GM23338 (cell line): ENCODE measurements around the gene ATP9A. TPM values are rescaled to one million over a fixed set of nuclear protein-coding genes. Genes with fewer than 3 reads are reported as not detected.

Experiments
- ATAC-seq: fragments of 200-7000 bp; cut with Tn5 transposase; 3 replicates; pipeline ENCODE4 v1.9.1; 2020
- DNase-seq: peaks from one replicate; pipeline ENCODE4 v3.0.0-alpha.2; 2015; ENCODE audit warnings: low spot score
- H2AFZ ChIP-seq: fragments of 200-600 bp; sonication (generic); 2 replicates; pipeline ENCODE4 v1.8.0; 2016; ENCODE audit warnings: antibody characterized with exemption, mild to moderate bottlenecking, moderate library complexity
- H3F3A ChIP-seq: fragments of 200-600 bp; sonication (generic); replicated peaks from 2 replicates; pipeline ENCODE4 v1.8.0; 2017; ENCODE audit warnings: antibody characterized with exemption, mixed run types, low read depth
- H3K27ac ChIP-seq: fragments of 200-600 bp; sonication (generic); 2 replicates; pipeline ENCODE4 v1.6.1; 2016; ENCODE audit warnings: low read depth
- H3K27me3 ChIP-seq: fragments of 200-600 bp; sonication (generic); 2 replicates; pipeline ENCODE4 v1.8.0; 2016; ENCODE audit warnings: mild to moderate bottlenecking, mixed run types, moderate library complexity; ENCODE audit not compliant: insufficient read depth
- H3K36me3 ChIP-seq: fragments of 200-600 bp; sonication (generic); 2 replicates; pipeline ENCODE4 v1.8.0; 2016; ENCODE audit warnings: mild to moderate bottlenecking; ENCODE audit not compliant: insufficient read depth
- H3K4me1 ChIP-seq: fragments of 200-600 bp; sonication (generic); 2 replicates; pipeline ENCODE4 v1.8.0; 2016; ENCODE audit warnings: mild to moderate bottlenecking, moderate library complexity; ENCODE audit not compliant: insufficient read depth
- H3K4me2 ChIP-seq: fragments of 200-600 bp; sonication (generic); 2 replicates; pipeline ENCODE4 v1.7.1; 2017; ENCODE audit warnings: mixed run types
- H3K4me3 ChIP-seq: fragments of 200-600 bp; sonication (generic); 2 replicates; pipeline ENCODE4 v1.6.1; 2016; ENCODE audit warnings: mixed run types
- H3K79me2 ChIP-seq: fragments of 200-600 bp; sonication (generic); replicated peaks from 2 replicates; pipeline ENCODE4 v1.8.0; 2017; ENCODE audit warnings: mild to moderate bottlenecking; ENCODE audit not compliant: insufficient read depth
- H3K9me2 ChIP-seq: fragments of 200-600 bp; sonication (generic); 2 replicates; pipeline ENCODE4 v1.8.0; 2017; ENCODE audit not compliant: insufficient read depth
- H4K20me1 ChIP-seq: fragments of 200-600 bp; sonication (generic); replicated peaks from 2 replicates; pipeline ENCODE4 v1.8.0; 2017; ENCODE audit warnings: mild to moderate bottlenecking; ENCODE audit not compliant: insufficient read depth
- H3K27ac Mint-ChIP-seq: 2 replicates; pipeline ENCODE4 v1.8.0; 2020; ENCODE audit warnings: inconsistent platforms, mild to moderate bottlenecking, moderate library complexity, mixed read lengths
- H3K27me3 Mint-ChIP-seq: 3 replicates; pipeline ENCODE4 v1.8.0; 2022; ENCODE audit warnings: low read depth, mild to moderate bottlenecking, moderate library complexity, mixed read lengths, inconsistent platforms; ENCODE audit not compliant: insufficient read depth, poor library complexity
- H3K36me3 Mint-ChIP-seq: 3 replicates; pipeline ENCODE4 v1.8.0; 2021; ENCODE audit warnings: low read depth, mild to moderate bottlenecking, inconsistent platforms, moderate library complexity, mixed read lengths
- H3K4me1 Mint-ChIP-seq: 3 replicates; pipeline ENCODE4 v1.8.0; 2020; ENCODE audit warnings: mild to moderate bottlenecking, inconsistent platforms, mixed read lengths
- H3K4me3 Mint-ChIP-seq: 3 replicates; pipeline ENCODE4 v1.8.0; 2021; ENCODE audit warnings: moderate library complexity, mild to moderate bottlenecking, inconsistent platforms, mixed read lengths
- H3K9me3 Mint-ChIP-seq: 3 replicates; pipeline ENCODE4 v1.8.0; 2020; ENCODE audit warnings: moderate library complexity, mild to moderate bottlenecking, inconsistent platforms, mixed read lengths
- CREB1 ChIP-seq: fragments of 250-450 bp; sonication (Bioruptor Pico); IDR thresholded peaks from 2 replicates; pipeline ENCODE4 v1.5.0; 2020; ENCODE audit warnings: low read depth, mild to moderate bottlenecking, moderate library complexity
- ZNF114 ChIP-seq: fragments of 250-450 bp; sonication (Bioruptor Pico); IDR thresholded peaks from 2 replicates; pipeline ENCODE4 v1.5.0; 2020; ENCODE audit warnings: mild to moderate bottlenecking, moderate library complexity
- polyA plus RNA-seq: library from polyadenylated mRNA; unstranded; fragments of >200 nt; fragmentation: Nextera tagmentation; extraction: Ambion mirVana; gene quantifications from 2 replicates; pipeline ENCODE4 v1.2.1, GENCODE V29; 2016
- total RNA-seq: library from RNA; depleted of rRNA; stranded (reverse); fragments of >200 nt; shearing (Covaris generic); gene quantifications from 2 replicates; pipeline ENCODE4 v1.2.3, GENCODE V29; 2014
- TF ChIP-seq, protein P1 (sequence below): fragments of 250-450 bp; sonication (Bioruptor Pico); IDR thresholded peaks from 2 replicates; pipeline ENCODE4 v1.5.0; 2020; ENCODE audit warnings: mild to moderate bottlenecking, moderate library complexity
- TF ChIP-seq, protein P2 (sequence below): IDR thresholded peaks from 2 replicates; pipeline ENCODE4 v1.6.1; 2016; ENCODE audit warnings: antibody characterized with exemption

ATP9A gene
- total and polyA plus RNA-seq, 2 experiments from 2014 or later = 0.94 to 5.9 TPM

DNA sequence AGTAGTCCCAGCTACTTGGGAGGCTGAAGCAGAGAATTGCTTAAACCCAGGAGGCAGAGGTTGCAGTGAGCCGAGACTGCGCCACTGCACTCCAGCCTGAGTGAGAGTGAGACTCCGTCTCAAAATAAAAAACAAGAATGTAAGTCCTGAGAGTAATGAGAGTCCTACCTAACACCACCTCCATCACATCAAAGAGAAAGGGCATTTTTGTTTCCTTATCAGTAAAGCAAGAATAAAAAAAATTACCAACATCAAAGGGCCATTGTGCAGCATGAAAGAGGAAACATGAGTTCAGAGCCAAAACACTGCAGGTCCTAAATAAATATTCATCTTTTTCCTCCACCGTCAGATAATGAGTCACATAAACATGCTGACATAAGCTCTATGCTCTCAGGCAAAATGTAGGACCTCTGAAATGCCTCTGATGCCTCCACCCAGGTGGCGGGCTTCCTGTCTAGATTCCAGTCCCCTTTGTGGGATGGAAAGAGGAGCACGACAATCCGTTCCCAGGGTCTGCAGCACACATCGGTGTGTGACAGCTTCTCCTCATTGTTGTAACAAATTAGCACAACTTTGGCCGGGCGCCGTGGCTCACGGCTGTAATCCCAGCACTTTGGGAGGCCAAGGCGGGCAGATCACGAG, 7.2 kb downstream of the ATP9A start (continued):
- TF ChIP-seq, protein P1, sequence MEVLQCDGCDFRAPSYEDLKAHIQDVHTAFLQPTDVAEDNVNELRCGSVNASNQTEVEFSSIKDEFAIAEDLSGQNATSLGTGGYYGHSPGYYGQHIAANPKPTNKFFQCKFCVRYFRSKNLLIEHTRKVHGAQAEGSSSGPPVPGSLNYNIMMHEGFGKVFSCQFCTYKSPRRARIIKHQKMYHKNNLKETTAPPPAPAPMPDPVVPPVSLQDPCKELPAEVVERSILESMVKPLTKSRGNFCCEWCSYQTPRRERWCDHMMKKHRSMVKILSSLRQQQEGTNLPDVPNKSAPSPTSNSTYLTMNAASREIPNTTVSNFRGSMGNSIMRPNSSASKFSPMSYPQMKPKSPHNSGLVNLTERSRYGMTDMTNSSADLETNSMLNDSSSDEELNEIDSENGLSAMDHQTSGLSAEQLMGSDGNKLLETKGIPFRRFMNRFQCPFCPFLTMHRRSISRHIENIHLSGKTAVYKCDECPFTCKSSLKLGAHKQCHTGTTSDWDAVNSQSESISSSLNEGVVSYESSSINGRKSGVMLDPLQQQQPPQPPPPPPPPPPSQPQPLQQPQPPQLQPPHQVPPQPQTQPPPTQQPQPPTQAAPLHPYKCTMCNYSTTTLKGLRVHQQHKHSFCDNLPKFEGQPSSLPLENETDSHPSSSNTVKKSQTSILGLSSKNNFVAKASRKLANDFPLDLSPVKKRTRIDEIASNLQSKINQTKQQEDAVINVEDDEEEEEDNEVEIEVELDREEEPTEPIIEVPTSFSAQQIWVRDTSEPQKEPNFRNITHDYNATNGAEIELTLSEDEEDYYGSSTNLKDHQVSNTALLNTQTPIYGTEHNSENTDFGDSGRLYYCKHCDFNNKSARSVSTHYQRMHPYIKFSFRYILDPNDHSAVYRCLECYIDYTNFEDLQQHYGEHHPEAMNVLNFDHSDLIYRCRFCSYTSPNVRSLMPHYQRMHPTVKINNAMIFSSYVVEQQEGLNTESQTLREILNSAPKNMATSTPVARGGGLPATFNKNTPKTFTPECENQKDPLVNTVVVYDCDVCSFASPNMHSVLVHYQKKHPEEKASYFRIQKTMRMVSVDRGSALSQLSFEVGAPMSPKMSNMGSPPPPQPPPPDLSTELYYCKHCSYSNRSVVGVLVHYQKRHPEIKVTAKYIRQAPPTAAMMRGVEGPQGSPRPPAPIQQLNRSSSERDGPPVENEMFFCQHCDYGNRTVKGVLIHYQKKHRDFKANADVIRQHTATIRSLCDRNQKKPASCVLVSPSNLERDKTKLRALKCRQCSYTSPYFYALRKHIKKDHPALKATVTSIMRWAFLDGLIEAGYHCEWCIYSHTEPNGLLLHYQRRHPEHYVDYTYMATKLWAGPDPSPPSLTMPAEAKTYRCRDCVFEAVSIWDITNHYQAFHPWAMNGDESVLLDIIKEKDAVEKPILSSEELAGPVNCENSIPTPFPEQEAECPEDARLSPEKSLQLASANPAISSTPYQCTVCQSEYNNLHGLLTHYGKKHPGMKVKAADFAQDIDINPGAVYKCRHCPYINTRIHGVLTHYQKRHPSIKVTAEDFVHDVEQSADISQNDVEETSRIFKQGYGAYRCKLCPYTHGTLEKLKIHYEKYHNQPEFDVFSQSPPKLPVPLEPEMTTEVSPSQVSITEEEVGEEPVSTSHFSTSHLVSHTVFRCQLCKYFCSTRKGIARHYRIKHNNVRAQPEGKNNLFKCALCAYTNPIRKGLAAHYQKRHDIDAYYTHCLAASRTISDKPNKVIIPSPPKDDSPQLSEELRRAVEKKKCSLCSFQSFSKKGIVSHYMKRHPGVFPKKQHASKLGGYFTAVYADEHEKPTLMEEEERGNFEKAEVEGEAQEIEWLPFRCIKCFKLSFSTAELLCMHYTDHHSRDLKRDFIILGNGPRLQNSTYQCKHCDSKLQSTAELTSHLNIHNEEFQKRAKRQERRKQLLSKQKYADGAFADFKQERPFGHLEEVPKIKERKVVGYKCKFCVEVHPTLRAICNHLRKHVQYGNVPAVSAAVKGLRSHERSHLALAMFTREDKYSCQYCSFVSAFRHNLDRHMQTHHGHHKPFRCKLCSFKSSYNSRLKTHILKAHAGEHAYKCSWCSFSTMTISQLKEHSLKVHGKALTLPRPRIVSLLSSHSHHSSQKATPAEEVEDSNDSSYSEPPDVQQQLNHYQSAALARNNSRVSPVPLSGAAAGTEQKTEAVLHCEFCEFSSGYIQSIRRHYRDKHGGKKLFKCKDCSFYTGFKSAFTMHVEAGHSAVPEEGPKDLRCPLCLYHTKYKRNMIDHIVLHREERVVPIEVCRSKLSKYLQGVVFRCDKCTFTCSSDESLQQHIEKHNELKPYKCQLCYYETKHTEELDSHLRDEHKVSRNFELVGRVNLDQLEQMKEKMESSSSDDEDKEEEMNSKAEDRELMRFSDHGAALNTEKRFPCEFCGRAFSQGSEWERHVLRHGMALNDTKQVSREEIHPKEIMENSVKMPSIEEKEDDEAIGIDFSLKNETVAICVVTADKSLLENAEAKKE (CRISPR knock-in tag) = no peak
- TF ChIP-seq, protein P2, sequence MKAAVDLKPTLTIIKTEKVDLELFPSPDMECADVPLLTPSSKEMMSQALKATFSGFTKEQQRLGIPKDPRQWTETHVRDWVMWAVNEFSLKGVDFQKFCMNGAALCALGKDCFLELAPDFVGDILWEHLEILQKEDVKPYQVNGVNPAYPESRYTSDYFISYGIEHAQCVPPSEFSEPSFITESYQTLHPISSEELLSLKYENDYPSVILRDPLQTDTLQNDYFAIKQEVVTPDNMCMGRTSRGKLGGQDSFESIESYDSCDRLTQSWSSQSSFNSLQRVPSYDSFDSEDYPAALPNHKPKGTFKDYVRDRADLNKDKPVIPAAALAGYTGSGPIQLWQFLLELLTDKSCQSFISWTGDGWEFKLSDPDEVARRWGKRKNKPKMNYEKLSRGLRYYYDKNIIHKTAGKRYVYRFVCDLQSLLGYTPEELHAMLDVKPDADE = no peak
- no peak for TF ChIP-seq CREB1

DNA sequence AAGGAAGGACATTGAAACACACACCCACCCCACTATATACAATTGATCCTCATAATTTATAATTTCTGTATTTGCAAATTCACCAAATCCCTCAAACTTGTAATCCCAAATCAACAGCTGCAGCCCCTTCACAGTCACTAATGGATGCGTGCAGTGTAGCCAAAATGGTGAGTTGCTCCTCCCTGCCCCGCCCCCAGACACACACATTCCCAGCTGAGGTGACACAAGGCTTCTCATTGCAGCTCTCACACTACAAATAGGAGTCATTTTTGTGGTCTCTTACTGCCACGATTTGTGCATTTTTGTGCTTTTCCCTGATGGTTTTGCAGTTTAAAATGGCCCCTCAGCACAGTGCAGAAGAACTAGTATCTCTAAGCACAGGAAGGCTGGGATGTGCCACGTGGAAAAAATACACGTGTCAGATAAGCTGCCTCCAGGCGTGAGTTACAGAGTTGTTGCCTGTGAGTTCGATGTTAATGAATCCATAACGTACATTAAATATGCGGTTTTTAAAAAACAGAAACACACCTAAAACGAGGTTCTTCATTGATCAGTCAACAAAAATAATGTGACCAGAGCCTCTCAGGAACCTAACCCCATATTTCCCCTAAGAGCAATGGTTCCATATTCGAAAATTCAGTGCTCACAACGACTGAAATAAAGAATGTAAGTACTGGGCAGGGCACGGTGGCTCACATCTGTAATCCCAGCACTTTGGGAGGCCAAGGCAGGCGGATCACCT, 8.2 kb downstream of the ATP9A start:
- peaks cover 5% of the 10 kb centered on the region; the same call in 1 of the 3 replicates for H3K9me3 Mint-ChIP-seq
- H3K4me3 ChIP-seq = no peak overlapping the region
- ATAC-seq (no peak), DNase-seq (peak; percentile 23)
- peaks cover 10% of the 10 kb centered on the region for H3K27me3 Mint-ChIP-seq
- peaks cover 13% of the 10 kb centered on the region; the same call in 2 of the 3 replicates for H3K36me3 Mint-ChIP-seq
- no peaks in the 10 kb centered on the region for H4K20me1 ChIP-seq
- H3K36me3 ChIP-seq = no peaks in the 10 kb centered on the region
- H3K4me2 ChIP-seq = no peak overlapping the region
- no peaks in the 10 kb centered on the region for H3K27me3 ChIP-seq
- no peak overlapping the region for H3K4me3 Mint-ChIP-seq
- H3K4me1 Mint-ChIP-seq = peaks cover 9% of the 10 kb centered on the region
- H3K27ac Mint-ChIP-seq = no peak overlapping the region
- H3F3A ChIP-seq = no peaks in the 10 kb centered on the region
- H3K79me2 ChIP-seq = no peaks in the 10 kb centered on the region
- no peaks in the 10 kb centered on the region for H3K9me2 ChIP-seq
- H3K27ac ChIP-seq = no peak overlapping the region
- H2AFZ ChIP-seq = no peak overlapping the region
- H3K4me1 ChIP-seq = no peaks in the 10 kb centered on the region
- TF ChIP-seq, protein P1 (CRISPR knock-in tag) = no peak
- no peak for TF ChIP-seq ZNF114 (CRISPR knock-in tag)
